H1 (cell line): ENCODE data around the gene TOP1. TPM values are rescaled to one million over a fixed set of nuclear protein-coding genes. Genes with fewer than 3 reads are reported as not detected.

Experiments used
- CTCF ChIP-seq, 3 experiments: IDR thresholded peaks; 1 replicate in 2 of 3; 2 replicates in 1 of 3; pipeline versions ENCODE4 v1.5.1 to v1.6.1; 2011; ENCODE audit warnings: low read length in 3 of 3, mild to moderate bottlenecking in 3 of 3, inconsistent platforms in 2 of 3, low read depth in 1 of 3, moderate library complexity in 1 of 3; ENCODE audit not compliant: insufficient read depth in 1 of 3; ENCODE audit errors: control extremely low read depth in 1 of 3
- FOSL1 ChIP-seq: IDR thresholded peaks from 2 replicates; pipeline ENCODE4 v1.6.1; 2011; ENCODE audit warnings: mild to moderate bottlenecking, low read depth, low read length, moderate library complexity; ENCODE audit not compliant: insufficient read depth
- KDM4A ChIP-seq: IDR thresholded peaks from one replicate; pipeline ENCODE4 v1.7.1; 2012; ENCODE audit warnings: low read depth, mild to moderate bottlenecking, moderate library complexity, low read length, inconsistent platforms; ENCODE audit not compliant: severe bottlenecking
- TBP ChIP-seq: IDR thresholded peaks from 2 replicates; pipeline ENCODE4 v1.6.1; 2011; ENCODE audit warnings: low read depth, low read length, improper control_type of control experiment
- polyA plus RNA-seq, 7 experiments: library from polyadenylated mRNA; depleted of rRNA in 3 of 7; stranded (reverse) in 5 of 7; unstranded in 2 of 7; fragments of >200 nt in 5 of 7; fragments of 200-250 nt in 2 of 7; gene quantifications; 1 replicate in 5 of 7; 2 replicates in 1 of 7; 4 replicates in 1 of 7; pipeline versions ENCODE4 v1.2.1 to v1.2.3, GENCODE V29; 2011 to 2013; ENCODE audit warnings: missing spikeins in 2 of 7, mixed read lengths in 2 of 7
- total RNA-seq: library from RNA; stranded (reverse); fragmentation: NEBNext Ultra II Directional; extraction: Animal tissue kit (Norgen Biotek cat#: 25700); gene quantifications from 2 replicates; pipeline ENCODE4 v1.2.1, GENCODE V29; 2021

TOP1 gene
- total and polyA plus RNA-seq, 2 of the 8 experiments (the other 6 are each of a cell fraction or from before 2014, with no cell fraction given), result 7.4 to 108 TPM

- TF ChIP-seq KDM4A (no peak), TBP (no peak), CTCF (IDR thresholded peaks at IDR 0.05; ENCODE audit: control extremely low read depth in 1 of 3, insufficient read depth in 1 of 3, low read depth in 1 of 3, low read length in 3 of 3) (no peak), FOSL1 (no peak)
These were observed 48.2 kb downstream of the TOP1 start (continued) for GRCh38 chr20:41076776-41077175.
